Left lung (tissue), 10 donors: ENCODE measurements around the gene SMIM20. TPM values are rescaled to one million over a fixed set of nuclear protein-coding genes. Genes with fewer than 3 reads are reported as not detected.

Source experiments
- ATAC-seq: fragments of 200-7000 bp; cut with Tn5 transposase; one replicate; pipeline ENCODE4 v1.9.1; 2020; ENCODE audit warnings: moderate library complexity
- DNase-seq, 4 donors: peaks; one replicate each; pipeline ENCODE4 v3.0.0-alpha.2; 2013 to 2020
- H3K27ac ChIP-seq, 2 donors: fragments of 200-600 bp; sonication (generic) in 1 of 2; one replicate each; pipeline versions ENCODE4 v1.5.0 to v1.8.0; 2020 to 2021
- H3K27me3 ChIP-seq, 2 donors: fragments of 200-600 bp; sonication (generic) in 1 of 2; one replicate each; pipeline versions ENCODE4 v1.5.0 to v1.8.0; 2020 to 2021
- H3K36me3 ChIP-seq, 2 donors: fragments of 200-600 bp; sonication (generic) in 1 of 2; one replicate each; pipeline versions ENCODE4 v1.5.0 to v1.8.0; 2020 to 2021
- H3K4me1 ChIP-seq, 2 donors: fragments of 200-600 bp; one replicate each; pipeline ENCODE4 v1.8.0; 2021
- H3K4me3 ChIP-seq, 2 donors: fragments of 200-600 bp; sonication (generic) in 1 of 2; one replicate each; pipeline versions ENCODE4 v1.5.0 to v1.8.0; 2020 to 2021; ENCODE audit warnings: mild to moderate bottlenecking in 1 of 2
- H3K9me3 ChIP-seq, 2 donors: fragments of 200-600 bp; sonication (generic) in 1 of 2; one replicate each; pipeline versions ENCODE4 v1.5.0 to v1.8.0; 2020 to 2021
- intact Hi-C, 2 donors: fragments of 100-400 bp; cut with DNase I; formaldehyde crosslinking; loops; one replicate each; pipeline versions ENCODE4 v1.11.2 to v1.14.2; 2022
- polyA plus RNA-seq, 6 donors: library from polyadenylated mRNA; unstranded; fragments of 120-200 nt; gene quantifications; one replicate each; pipeline ENCODE4 v1.2.1, GENCODE V29; 2013; ENCODE audit not compliant: insufficient read length in 6 of 6
- total RNA-seq, 2 donors: library from RNA; stranded (reverse); fragmentation: NEBNext Ultra II Directional; extraction: Animal tissue kit (Norgen Biotek cat#: 25700); gene quantifications; one replicate each; pipeline ENCODE4 v1.2.1, GENCODE V29; 2021
- TF ChIP-seq, protein P1 (sequence below), 2 donors: fragments of 200-600 bp; sonication (generic) in 1 of 2; IDR thresholded peaks; one replicate each; pipeline versions ENCODE4 v1.5.0 to v1.8.0; 2021; ENCODE audit warnings: antibody characterized with exemption in 2 of 2
- donor health status: DM: no; HTN: yes; CAD: no.
- donor health status: DM: no; HTN: no; CAD: no.

Gene SMIM20
- total and polyA plus RNA-seq, 8 donors: 20.1 to 48.6 (median 41.7) TPM

- peaks cover 0 to 18% of the 10 kb centered on the region in 2 donors for H3K4me1 ChIP-seq
- H3K4me3 ChIP-seq: no peak overlapping the region
- intact Hi-C loops: no loop called here
- H3K27ac ChIP-seq: no peak overlapping the region
- ATAC-seq: no peak
- no peak for DNase-seq
- no peaks in the 10 kb centered on the region for H3K36me3 ChIP-seq
- H3K27me3 ChIP-seq: no peaks in the 10 kb centered on the region
- TF ChIP-seq, protein P1, sequence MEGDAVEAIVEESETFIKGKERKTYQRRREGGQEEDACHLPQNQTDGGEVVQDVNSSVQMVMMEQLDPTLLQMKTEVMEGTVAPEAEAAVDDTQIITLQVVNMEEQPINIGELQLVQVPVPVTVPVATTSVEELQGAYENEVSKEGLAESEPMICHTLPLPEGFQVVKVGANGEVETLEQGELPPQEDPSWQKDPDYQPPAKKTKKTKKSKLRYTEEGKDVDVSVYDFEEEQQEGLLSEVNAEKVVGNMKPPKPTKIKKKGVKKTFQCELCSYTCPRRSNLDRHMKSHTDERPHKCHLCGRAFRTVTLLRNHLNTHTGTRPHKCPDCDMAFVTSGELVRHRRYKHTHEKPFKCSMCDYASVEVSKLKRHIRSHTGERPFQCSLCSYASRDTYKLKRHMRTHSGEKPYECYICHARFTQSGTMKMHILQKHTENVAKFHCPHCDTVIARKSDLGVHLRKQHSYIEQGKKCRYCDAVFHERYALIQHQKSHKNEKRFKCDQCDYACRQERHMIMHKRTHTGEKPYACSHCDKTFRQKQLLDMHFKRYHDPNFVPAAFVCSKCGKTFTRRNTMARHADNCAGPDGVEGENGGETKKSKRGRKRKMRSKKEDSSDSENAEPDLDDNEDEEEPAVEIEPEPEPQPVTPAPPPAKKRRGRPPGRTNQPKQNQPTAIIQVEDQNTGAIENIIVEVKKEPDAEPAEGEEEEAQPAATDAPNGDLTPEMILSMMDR (IDR thresholded peaks at IDR 0.05): no peak
- no peaks in the 10 kb centered on the region for H3K9me3 ChIP-seq
Measured at GRCh38 chr4:25966171-25966570, 52.2 kb downstream of the SMIM20 start.

- ATAC-seq (no peak), DNase-seq (no peak)
Measured at GRCh38 chr4:25969374-25970155, 55.5 kb downstream of the SMIM20 start.

DNA sequence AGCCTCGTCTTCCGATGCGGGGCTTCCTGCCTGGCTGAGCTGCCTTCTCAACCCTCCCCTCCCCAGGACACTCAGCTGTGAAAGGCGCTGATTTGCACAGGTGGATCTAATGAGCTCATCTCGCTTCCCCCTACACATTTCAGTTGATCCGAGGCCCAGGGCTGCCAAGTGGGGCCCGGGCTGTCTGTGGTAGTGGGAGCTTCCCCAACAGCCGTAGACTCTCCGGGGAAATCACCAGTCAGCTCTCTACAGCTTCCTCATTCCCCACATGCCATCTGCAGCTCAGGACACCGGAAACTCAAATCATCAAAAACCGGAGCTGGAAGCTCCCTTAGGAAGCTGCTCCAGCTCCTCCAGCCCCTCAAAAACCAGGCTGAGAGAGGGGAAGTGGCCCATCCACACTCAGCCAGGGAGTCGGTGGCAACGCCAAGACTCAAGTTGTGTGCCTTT, 56.2 kb downstream of the SMIM20 start:
- no peaks in the 10 kb centered on the region for H3K27me3 ChIP-seq
- no peaks in the 10 kb centered on the region for H3K36me3 ChIP-seq
- ATAC-seq: peak; percentile 78
- intact Hi-C loops: no loop called here
- H3K4me3 ChIP-seq: no peak overlapping the region
- TF ChIP-seq, protein P1 (IDR thresholded peaks at IDR 0.05): no peak
- peaks cover 0 to 18% of the 10 kb centered on the region in 2 donors for H3K4me1 ChIP-seq
- no peaks in the 10 kb centered on the region for H3K9me3 ChIP-seq
- peak in 2 of 4 donors; percentile 24 to 45 for DNase-seq
- peak overlapping the region in 1 of 2 donors; percentile 67 for H3K27ac ChIP-seq

More at GRCh38 chr4:25969374-25970155, 55.5 kb downstream of the SMIM20 start:
- Histone ChIP-seq H3K4me1 (peaks cover 0 to 18% of the 10 kb centered on the region in 2 donors), H3K27ac (peak overlapping the region in 1 of 2 donors; percentile 67), H3K4me3 (no peak overlapping the region), H3K27me3 (no peaks in the 10 kb centered on the region), H3K36me3 (no peaks in the 10 kb centered on the region), H3K9me3 (no peaks in the 10 kb centered on the region)
- TF ChIP-seq, protein P1 (IDR thresholded peaks at IDR 0.05): no peak
- intact Hi-C loops: no loop called here

DNA sequence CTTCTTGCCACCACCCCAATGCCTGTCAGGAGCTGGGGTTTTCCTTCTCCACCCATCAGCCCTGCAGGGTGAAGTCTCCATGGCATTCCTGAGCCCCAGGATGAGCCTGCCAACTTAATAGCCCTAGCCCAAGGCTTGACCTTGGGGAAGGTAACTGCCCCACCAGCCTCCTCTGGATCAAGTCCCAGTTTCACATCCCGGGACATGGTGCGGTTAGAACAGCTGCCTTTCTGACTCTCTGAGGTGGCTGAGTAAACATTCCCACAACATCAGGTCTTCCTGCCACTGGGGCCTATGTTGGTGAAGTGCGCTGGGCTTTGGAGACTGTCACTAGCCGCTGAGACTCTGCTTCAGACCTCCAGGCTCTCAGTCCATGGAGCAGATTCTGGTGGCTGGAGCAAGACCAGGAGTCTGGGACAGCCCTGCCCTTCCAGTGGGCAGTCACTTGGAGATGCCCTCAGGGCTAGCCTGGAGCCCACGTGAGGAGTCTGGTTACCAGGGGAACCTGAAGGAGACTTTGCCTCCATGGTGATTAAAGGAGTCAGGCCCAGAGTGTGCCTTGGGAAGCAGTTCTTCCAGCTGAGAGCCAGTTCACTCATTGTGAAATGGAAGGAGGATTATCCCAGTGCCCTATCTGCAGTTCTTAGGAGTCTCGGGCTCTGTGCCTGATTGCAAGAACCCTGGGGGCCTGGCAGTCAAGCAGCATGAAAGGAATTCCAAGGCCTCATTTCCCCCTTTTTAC, 56.8 kb downstream of the SMIM20 start:
- TF ChIP-seq, protein P1 (IDR thresholded peaks at IDR 0.05): no peak
- intact Hi-C loops: no loop called here
- Histone ChIP-seq H3K9me3 (no peaks in the 10 kb centered on the region), H3K4me1 (peaks cover 0 to 18% of the 10 kb centered on the region in 2 donors), H3K27me3 (no peaks in the 10 kb centered on the region), H3K4me3 (no peak overlapping the region), H3K27ac (peak overlapping the region in 1 of 2 donors; percentile 67), H3K36me3 (no peaks in the 10 kb centered on the region)
- ATAC-seq (peak; percentile 23), DNase-seq (no peak)

- ATAC-seq (no peak), DNase-seq (no peak)
- H3K27me3 ChIP-seq: no peaks in the 10 kb centered on the region
- no peak overlapping the region for H3K27ac ChIP-seq
- no peak overlapping the region for H3K4me3 ChIP-seq
- H3K36me3 ChIP-seq: no peaks in the 10 kb centered on the region
- TF ChIP-seq, protein P1 (IDR thresholded peaks at IDR 0.05): no peak
- intact Hi-C loops: no loop called here
- H3K9me3 ChIP-seq: no peaks in the 10 kb centered on the region
- H3K4me1 ChIP-seq: peaks cover 0 to 18% of the 10 kb centered on the region in 2 donors
Measured at GRCh38 chr4:25972366-25972765, 58.3 kb downstream of the SMIM20 start.
